Measurements from ENCODE around the gene GALNT1.

DNA sequence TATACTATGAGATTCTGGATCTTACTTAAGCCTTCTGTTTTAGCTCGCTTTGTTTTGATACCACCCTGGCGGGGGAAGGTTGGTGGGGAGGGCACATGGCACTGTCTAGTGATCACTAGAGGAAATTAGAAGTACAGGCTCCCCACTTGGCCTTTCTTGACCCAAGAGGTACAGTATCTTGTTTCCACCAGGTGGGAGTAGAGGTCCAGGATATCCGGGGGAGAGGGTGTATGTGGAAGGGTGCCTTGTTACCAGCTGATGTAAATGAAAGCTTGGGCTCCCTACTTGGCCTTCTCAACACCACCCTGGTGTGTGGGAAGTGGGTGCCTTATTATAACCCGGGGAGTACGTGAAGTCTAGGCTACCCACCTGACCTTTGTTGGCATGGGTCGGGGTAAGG is 7.5 kb downstream of the GALNT1 start:
- TF ChIP-seq, protein P1, sequence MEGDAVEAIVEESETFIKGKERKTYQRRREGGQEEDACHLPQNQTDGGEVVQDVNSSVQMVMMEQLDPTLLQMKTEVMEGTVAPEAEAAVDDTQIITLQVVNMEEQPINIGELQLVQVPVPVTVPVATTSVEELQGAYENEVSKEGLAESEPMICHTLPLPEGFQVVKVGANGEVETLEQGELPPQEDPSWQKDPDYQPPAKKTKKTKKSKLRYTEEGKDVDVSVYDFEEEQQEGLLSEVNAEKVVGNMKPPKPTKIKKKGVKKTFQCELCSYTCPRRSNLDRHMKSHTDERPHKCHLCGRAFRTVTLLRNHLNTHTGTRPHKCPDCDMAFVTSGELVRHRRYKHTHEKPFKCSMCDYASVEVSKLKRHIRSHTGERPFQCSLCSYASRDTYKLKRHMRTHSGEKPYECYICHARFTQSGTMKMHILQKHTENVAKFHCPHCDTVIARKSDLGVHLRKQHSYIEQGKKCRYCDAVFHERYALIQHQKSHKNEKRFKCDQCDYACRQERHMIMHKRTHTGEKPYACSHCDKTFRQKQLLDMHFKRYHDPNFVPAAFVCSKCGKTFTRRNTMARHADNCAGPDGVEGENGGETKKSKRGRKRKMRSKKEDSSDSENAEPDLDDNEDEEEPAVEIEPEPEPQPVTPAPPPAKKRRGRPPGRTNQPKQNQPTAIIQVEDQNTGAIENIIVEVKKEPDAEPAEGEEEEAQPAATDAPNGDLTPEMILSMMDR (IDR thresholded peaks at IDR 0.05; ENCODE audit: low read depth, low read length, poor library complexity, severe bottlenecking), result no peak
- TF ChIP-seq EZH2phosphoT487 (IDR thresholded peaks at IDR 0.05; ENCODE audit: borderline replicate concordance, low read length), result no peak
